EL (cell line): ENCODE measurements around the gene LSM14B.
A peak's percentile ranks its signal among the peaks of the same experiment; 100 is the strongest.

Source experiments
- DNase-seq: peaks from one replicate; pipeline ENCODE4 v3.0.0-alpha.2; 2016

Gene LSM14B

GRCh38 chr20:62133051-62133845 is 11.0 kb downstream of the LSM14B start:
- no peak for DNase-seq

GRCh38 chr20:62133864-62134263 is 11.6 kb downstream of the LSM14B start:
- DNase-seq = no peak

GRCh38 chr20:62134735-62135231 is 12.5 kb downstream of the LSM14B start:
- DNase-seq = no peak

- DNase-seq = no peak
Measured at GRCh38 chr20:62135573-62136266, 13.4 kb downstream of the LSM14B start.

GRCh38 chr20:62136283-62137091 is 14.2 kb downstream of the LSM14B start:
- peak; percentile 57 for DNase-seq

- no peak for DNase-seq
Measured at GRCh38 chr20:62137092-62137384, 14.8 kb downstream of the LSM14B start.

GRCh38 chr20:62137478-62138203 is 15.4 kb downstream of the LSM14B start:
- no peak for DNase-seq

- DNase-seq = no peak
Measured at GRCh38 chr20:62138204-62138543, 15.9 kb downstream of the LSM14B start.

GRCh38 chr20:62138912-62139311 is 16.6 kb downstream of the LSM14B start:
- DNase-seq = no peak

- no peak for DNase-seq
Measured at GRCh38 chr20:62139636-62140035, 17.4 kb downstream of the LSM14B start.

- no peak for DNase-seq
Measured at GRCh38 chr20:62141043-62141396, 18.7 kb downstream of the LSM14B start.

- peak; percentile 23 for DNase-seq
Measured at GRCh38 chr20:62141397-62142251, 19.3 kb downstream of the LSM14B start.

- DNase-seq = no peak
Measured at GRCh38 chr20:62142252-62143080, 20.2 kb downstream of the LSM14B start.

GRCh38 chr20:62143081-62143956 is 21.0 kb downstream of the LSM14B start, which contains the start of the genes PSMA7 and SS18L1:
Gene PSMA7 (minus strand): TSS chr20:62143394. CDS start chr20:62143303, 91 bp downstream.
Gene SS18L1 (plus strand): TSS chr20:62143769. CDS start chr20:62143821, 52 bp downstream.
- DNase-seq = peak; percentile 85

GRCh38 chr20:62143957-62144825 is 21.9 kb downstream of the LSM14B start:
- peak; percentile 71 for DNase-seq

GRCh38 chr20:62145688-62146018 is 23.4 kb downstream of the LSM14B start:
- DNase-seq = no peak

- no peak for DNase-seq
Measured at GRCh38 chr20:62146019-62146755, 23.9 kb downstream of the LSM14B start.

- no peak for DNase-seq
Measured at GRCh38 chr20:62147125-62147524, 24.9 kb downstream of the LSM14B start.
